Panc1 (cell line): ENCODE results near the gene STK11IP. TPM values are rescaled to one million over a fixed set of nuclear protein-coding genes. Genes with fewer than 3 reads are reported as not detected.

ENCODE experiments used
- ATAC-seq: fragments of 200-7000 bp; cut with Tn5 transposase; 2 replicates; pipeline ENCODE4 v1.9.1; 2020; ENCODE audit warnings: mild to moderate bottlenecking, moderate library complexity
- BruUV-seq: library from RNA; stranded (reverse); fragments of 400-500 nt; replicated peaks from 2 replicates; lab custom pipeline; 2021; lab: Mats Ljungman, UMichigan
- CTCF ChIA-PET: fragments of 300-600 bp; sonication (Branson Sonifier 250); formaldehyde crosslinking; loops from one replicate; lab custom pipeline; 2022; ENCODE audit warnings: antibody characterized with exemption; lab: Charles Lee
- POLR2A ChIA-PET: fragments of 300-600 bp; sonication (Branson Sonifier 250); formaldehyde crosslinking; loops from one replicate; lab custom pipeline; 2022; ENCODE audit warnings: antibody characterized with exemption; lab: Charles Lee
- DNase-seq: peaks from one replicate; pipeline ENCODE4 v3.0.0-alpha.2; 2010; ENCODE audit warnings: low read depth, low spot score
- H3K27ac ChIP-seq: 2 replicates; pipeline ENCODE4 v1.5.1; 2011; ENCODE audit warnings: mild to moderate bottlenecking, low read length, inconsistent platforms
- H3K27me3 ChIP-seq: fragments of 200-500 bp; sonication (Bioruptor generic); 2 replicates; pipeline ENCODE4 v1.6.0; 2014; ENCODE audit warnings: low read length, inconsistent platforms; ENCODE audit not compliant: control insufficient read depth, insufficient read depth
- H3K36me3 ChIP-seq: fragments of 200-500 bp; sonication (Bioruptor generic); 2 replicates; pipeline ENCODE4 v1.5.1; 2014; ENCODE audit warnings: inconsistent platforms, mild to moderate bottlenecking, low read length, moderate library complexity; ENCODE audit not compliant: control insufficient read depth, insufficient read depth
- H3K4me1 ChIP-seq: 2 replicates; pipeline ENCODE4 v1.5.1; 2011; ENCODE audit warnings: inconsistent platforms, mild to moderate bottlenecking, low read length, moderate library complexity; ENCODE audit not compliant: control insufficient read depth, insufficient read depth
- H3K4me3 ChIP-seq, 2 experiments: 2 replicates each; pipeline ENCODE4 v1.5.1; 2011 to 2012; ENCODE audit warnings: low read depth in 2 of 2, low read length in 2 of 2, mild to moderate bottlenecking in 2 of 2, inconsistent platforms in 1 of 2, moderate library complexity in 1 of 2
- H3K9me3 ChIP-seq: fragments of 200-500 bp; sonication (Bioruptor generic); 2 replicates; pipeline ENCODE4 v1.5.1; 2014; ENCODE audit warnings: low read depth, mild to moderate bottlenecking, inconsistent platforms, low read length, moderate library complexity; ENCODE audit not compliant: control insufficient read depth, insufficient read depth
- CTCF ChIP-seq: fragments of 450-650 bp; IDR thresholded peaks from 2 replicates; pipeline ENCODE4 v1.5.1; 2017; ENCODE audit warnings: mild to moderate bottlenecking
- POLR2AphosphoS5 ChIP-seq: IDR thresholded peaks from 2 replicates; pipeline ENCODE4 v1.6.1; 2012; ENCODE audit warnings: mild to moderate bottlenecking, low read depth, low read length, moderate library complexity
- REST ChIP-seq, 2 experiments: IDR thresholded peaks; 2 replicates each; pipeline ENCODE4 v1.6.1; 2011 to 2012; ENCODE audit warnings: low read depth in 2 of 2, control low read depth in 1 of 2, low read length in 1 of 2, mild to moderate bottlenecking in 1 of 2, moderate library complexity in 1 of 2; ENCODE audit not compliant: insufficient read depth in 1 of 2
- SIN3A ChIP-seq: IDR thresholded peaks from 2 replicates; pipeline ENCODE4 v1.6.1; 2012; ENCODE audit warnings: low read depth, mild to moderate bottlenecking, low read length, moderate library complexity, borderline replicate concordance; ENCODE audit not compliant: insufficient read depth
- TCF7L2 ChIP-seq: IDR thresholded peaks from 2 replicates; pipeline ENCODE4 v1.6.1; 2011; ENCODE audit warnings: mild to moderate bottlenecking, low read depth, low read length, inconsistent platforms
- in situ Hi-C: cut with HindIII; loops from 2 replicates; pipeline ENCODE4 v1.10.0; 2016; ENCODE audit warnings: low sequenced_read_pairs, low pct_unique_long_range_greater_than_20kb
- intact Hi-C: fragments of 100-400 bp; cut with micrococcal nuclease; formaldehyde crosslinking; loops from one replicate; pipeline ENCODE4 v1.10.0; 2022; ENCODE audit not compliant: unreplicated experiment
- total RNA-seq: library from RNA; stranded (reverse); gene quantifications from one replicate; pipeline ENCODE4 v1.2.1, GENCODE V29; 2021; ENCODE audit not compliant: unreplicated experiment

The STK11IP gene
- total RNA-seq, 1 experiment from 2014 or later, result 48.2 TPM

- CTCF ChIA-PET, result no interaction called here
- H3K27me3 ChIP-seq, result no peaks in the 10 kb centered on the region
- no peak overlapping the region for H3K27ac ChIP-seq
- no peaks in the 10 kb centered on the region for H3K36me3 ChIP-seq
- POLR2A ChIA-PET, result interaction anchor here (0.5 kb wide), 1 partner anchor 9 kb away, joined by 3 read pairs; no protein-coding TSS in a partner anchor
- intact Hi-C loops (no loop called here), in situ Hi-C loops (no loop called here)
- H3K9me3 ChIP-seq, result no peaks in the 10 kb centered on the region
- DNase-seq (no peak), ATAC-seq (no peak)
- no peak overlapping the region for H3K4me3 ChIP-seq
- H3K4me1 ChIP-seq, result 0 out of 2 replicates have a peak, but pooled peaks cover 3% of the 10 kb centered on the region
- no TSS peak for BruUV-seq
- no peak for TF ChIP-seq TCF7L2
- TF ChIP-seq CTCF, result no peak
- no peak for TF ChIP-seq REST (IDR thresholded peaks at IDR 0.05; ENCODE audit: insufficient read depth in 1 of 2, low read depth in 2 of 2, low read length in 1 of 2)
- TF ChIP-seq POLR2AphosphoS5, result no peak
- TF ChIP-seq SIN3A, result no peak
Measured at GRCh38 chr2:219592736-219593135, 4.9 kb upstream of the STK11IP start.

- Histone ChIP-seq H3K4me1 (0 out of 2 replicates have a peak, but pooled peaks cover 3% of the 10 kb centered on the region), H3K27ac (no peak overlapping the region), H3K4me3 (no peak overlapping the region), H3K9me3 (no peaks in the 10 kb centered on the region), H3K36me3 (no peaks in the 10 kb centered on the region), H3K27me3 (no peaks in the 10 kb centered on the region)
- ChIA-PET CTCF (no interaction called here), POLR2A (interaction anchor here (0.5 kb wide), 1 partner anchor 9 kb away, joined by 3 read pairs; no protein-coding TSS in a partner anchor)
- intact Hi-C loops (no loop called here), in situ Hi-C loops (no loop called here)
- no TSS peak for BruUV-seq
- DNase-seq, result no peak
- no peak for TF ChIP-seq SIN3A
- TF ChIP-seq POLR2AphosphoS5, result no peak
- TF ChIP-seq TCF7L2, result no peak
- TF ChIP-seq REST (IDR thresholded peaks at IDR 0.05; ENCODE audit: insufficient read depth in 1 of 2, low read depth in 2 of 2, low read length in 1 of 2), result no peak
- no peak for TF ChIP-seq CTCF
- no peak for ATAC-seq
Measured at GRCh38 chr2:219593154-219593553, 4.5 kb upstream of the STK11IP start.
